Neural cell (in vitro differentiated cells): Measurements from ENCODE around the gene ZNF587B.

ENCODE experiments used
- CTCF ChIP-seq: fragments of 450-650 bp; IDR thresholded peaks from 2 replicates; pipeline ENCODE4 v1.5.1; 2014; ENCODE audit warnings: antibody characterized with exemption, mild to moderate bottlenecking, moderate library complexity; ENCODE audit not compliant: poor library complexity, severe bottlenecking
- EP300 ChIP-seq: fragments of 450-650 bp; conservative IDR thresholded peaks from 2 replicates; pipeline ENCODE4 v1.6.1; 2014; ENCODE audit warnings: antibody characterized with exemption, mild to moderate bottlenecking, moderate library complexity; ENCODE audit not compliant: poor library complexity, severe bottlenecking
- EZH2 ChIP-seq: fragments of 200-600, 300-800 bp; shearing (Covaris generic), sonication (generic); IDR thresholded peaks from 2 replicates; pipeline ENCODE4 v1.6.1; 2014; ENCODE audit warnings: antibody characterized with exemption, low read length, borderline replicate concordance, mild to moderate bottlenecking; ENCODE audit not compliant: insufficient read depth, poor library complexity, severe bottlenecking
- MXI1 ChIP-seq: fragments of 450-650 bp; conservative IDR thresholded peaks from 2 replicates; pipeline ENCODE4 v1.6.1; 2014; ENCODE audit warnings: antibody characterized with exemption, mild to moderate bottlenecking; ENCODE audit not compliant: poor library complexity, severe bottlenecking
- POLR2AphosphoS5 ChIP-seq: IDR thresholded peaks from 2 replicates; pipeline ENCODE4 v1.6.1; 2012
- TF ChIP-seq, protein P1 (sequence below): IDR thresholded peaks from 2 replicates; pipeline ENCODE4 v1.6.1; 2012; ENCODE audit warnings: borderline replicate concordance

GRCh38 chr19:57789288-57789687, 40.8 kb upstream of the ZNF587B start:
- TF ChIP-seq CTCF (no peak), POLR2AphosphoS5 (no peak), EP300 (no peak), EZH2 (no peak), MXI1 (no peak)
- TF ChIP-seq, protein P1, sequence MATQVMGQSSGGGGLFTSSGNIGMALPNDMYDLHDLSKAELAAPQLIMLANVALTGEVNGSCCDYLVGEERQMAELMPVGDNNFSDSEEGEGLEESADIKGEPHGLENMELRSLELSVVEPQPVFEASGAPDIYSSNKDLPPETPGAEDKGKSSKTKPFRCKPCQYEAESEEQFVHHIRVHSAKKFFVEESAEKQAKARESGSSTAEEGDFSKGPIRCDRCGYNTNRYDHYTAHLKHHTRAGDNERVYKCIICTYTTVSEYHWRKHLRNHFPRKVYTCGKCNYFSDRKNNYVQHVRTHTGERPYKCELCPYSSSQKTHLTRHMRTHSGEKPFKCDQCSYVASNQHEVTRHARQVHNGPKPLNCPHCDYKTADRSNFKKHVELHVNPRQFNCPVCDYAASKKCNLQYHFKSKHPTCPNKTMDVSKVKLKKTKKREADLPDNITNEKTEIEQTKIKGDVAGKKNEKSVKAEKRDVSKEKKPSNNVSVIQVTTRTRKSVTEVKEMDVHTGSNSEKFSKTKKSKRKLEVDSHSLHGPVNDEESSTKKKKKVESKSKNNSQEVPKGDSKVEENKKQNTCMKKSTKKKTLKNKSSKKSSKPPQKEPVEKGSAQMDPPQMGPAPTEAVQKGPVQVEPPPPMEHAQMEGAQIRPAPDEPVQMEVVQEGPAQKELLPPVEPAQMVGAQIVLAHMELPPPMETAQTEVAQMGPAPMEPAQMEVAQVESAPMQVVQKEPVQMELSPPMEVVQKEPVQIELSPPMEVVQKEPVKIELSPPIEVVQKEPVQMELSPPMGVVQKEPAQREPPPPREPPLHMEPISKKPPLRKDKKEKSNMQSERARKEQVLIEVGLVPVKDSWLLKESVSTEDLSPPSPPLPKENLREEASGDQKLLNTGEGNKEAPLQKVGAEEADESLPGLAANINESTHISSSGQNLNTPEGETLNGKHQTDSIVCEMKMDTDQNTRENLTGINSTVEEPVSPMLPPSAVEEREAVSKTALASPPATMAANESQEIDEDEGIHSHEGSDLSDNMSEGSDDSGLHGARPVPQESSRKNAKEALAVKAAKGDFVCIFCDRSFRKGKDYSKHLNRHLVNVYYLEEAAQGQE, result no peak
